VCaP (cell line): Measurements from ENCODE around the gene PAPSS1.

ENCODE experiments used
- H3K27ac ChIP-seq: fragments of 450-650 bp; 2 replicates; pipeline ENCODE4 v1.5.1; 2017
- TF ChIP-seq, protein P1 (sequence below): fragments of 450-650 bp; conservative IDR thresholded peaks from 2 replicates; pipeline ENCODE4 v1.5.1; 2017; ENCODE audit warnings: mild to moderate bottlenecking, moderate library complexity

The PAPSS1 gene

DNA sequence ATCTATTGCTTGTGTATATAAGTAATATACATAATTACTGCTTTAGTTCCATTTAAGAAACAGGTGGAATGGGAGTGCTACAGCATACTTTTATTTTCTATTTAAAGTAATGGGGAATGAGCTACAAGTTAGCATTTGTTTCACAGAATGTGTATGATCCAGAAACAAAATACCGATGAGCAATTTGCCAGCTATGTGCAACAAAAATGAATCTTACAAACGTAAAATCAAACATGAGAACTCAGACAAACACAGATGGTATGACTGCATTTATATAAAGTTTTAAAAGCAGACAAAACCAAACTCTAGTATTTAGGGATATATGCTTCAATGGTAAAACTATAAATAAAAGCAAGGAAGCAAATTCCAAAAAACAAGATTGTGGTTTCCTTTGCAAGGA is 141.7 kb downstream of the PAPSS1 start:
- TF ChIP-seq, protein P1, sequence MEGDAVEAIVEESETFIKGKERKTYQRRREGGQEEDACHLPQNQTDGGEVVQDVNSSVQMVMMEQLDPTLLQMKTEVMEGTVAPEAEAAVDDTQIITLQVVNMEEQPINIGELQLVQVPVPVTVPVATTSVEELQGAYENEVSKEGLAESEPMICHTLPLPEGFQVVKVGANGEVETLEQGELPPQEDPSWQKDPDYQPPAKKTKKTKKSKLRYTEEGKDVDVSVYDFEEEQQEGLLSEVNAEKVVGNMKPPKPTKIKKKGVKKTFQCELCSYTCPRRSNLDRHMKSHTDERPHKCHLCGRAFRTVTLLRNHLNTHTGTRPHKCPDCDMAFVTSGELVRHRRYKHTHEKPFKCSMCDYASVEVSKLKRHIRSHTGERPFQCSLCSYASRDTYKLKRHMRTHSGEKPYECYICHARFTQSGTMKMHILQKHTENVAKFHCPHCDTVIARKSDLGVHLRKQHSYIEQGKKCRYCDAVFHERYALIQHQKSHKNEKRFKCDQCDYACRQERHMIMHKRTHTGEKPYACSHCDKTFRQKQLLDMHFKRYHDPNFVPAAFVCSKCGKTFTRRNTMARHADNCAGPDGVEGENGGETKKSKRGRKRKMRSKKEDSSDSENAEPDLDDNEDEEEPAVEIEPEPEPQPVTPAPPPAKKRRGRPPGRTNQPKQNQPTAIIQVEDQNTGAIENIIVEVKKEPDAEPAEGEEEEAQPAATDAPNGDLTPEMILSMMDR = no peak
- H3K27ac ChIP-seq = no peak overlapping the region

GRCh38 chr4:107577743-107578142 is 142.3 kb downstream of the PAPSS1 start:
- TF ChIP-seq, protein P1 = no peak
- no peak overlapping the region for H3K27ac ChIP-seq

DNA sequence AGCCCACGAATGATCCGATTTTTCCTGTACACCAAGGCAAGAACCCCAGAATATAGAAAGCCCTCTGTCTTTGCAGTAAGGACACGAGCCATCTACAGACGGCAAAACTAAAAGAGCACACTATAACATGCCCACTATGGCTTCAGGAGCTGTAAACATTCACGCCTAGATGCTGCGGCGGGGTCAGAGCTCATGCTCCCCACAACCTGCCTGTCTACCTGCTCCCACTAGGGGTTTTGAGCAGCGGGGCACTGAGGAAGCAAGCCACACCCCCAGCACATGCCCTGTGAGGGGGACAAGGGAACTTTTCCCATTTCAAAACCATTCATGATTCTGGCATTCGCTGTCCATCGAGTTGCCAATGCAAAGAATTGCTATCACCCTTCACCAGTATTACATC is 144.8 kb downstream of the PAPSS1 start:
- TF ChIP-seq, protein P1 = no peak
- no peak overlapping the region for H3K27ac ChIP-seq

DNA sequence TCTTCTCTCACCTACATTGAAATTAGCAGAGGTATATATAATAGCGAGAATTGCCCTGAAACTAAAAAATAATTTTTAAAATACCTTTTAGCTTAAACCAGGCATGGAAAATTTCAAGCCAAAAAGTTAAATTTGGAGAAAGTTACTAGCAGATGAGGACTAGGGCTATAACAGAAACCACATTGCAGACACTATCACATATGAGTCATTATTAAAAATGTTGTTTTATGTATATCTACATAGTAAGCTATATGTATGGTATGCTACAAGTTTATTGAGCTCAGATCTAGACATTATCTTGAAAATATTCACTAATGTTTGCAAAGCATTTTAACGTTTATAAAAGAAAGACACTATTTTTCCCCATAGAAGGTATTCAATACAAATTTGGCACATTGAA is 147.8 kb downstream of the PAPSS1 start:
- H3K27ac ChIP-seq = no peak overlapping the region
- TF ChIP-seq, protein P1 = no peak

GRCh38 chr4:107570952-107571351 is 149.1 kb downstream of the PAPSS1 start:
- H3K27ac ChIP-seq = peak overlapping the region; percentile 41; the same call in 1 of the 2 replicates
- TF ChIP-seq, protein P1 = no peak

- no peak overlapping the region for H3K27ac ChIP-seq
Observed at GRCh38 chr4:107564326-107564725, 155.7 kb downstream of the PAPSS1 start.

More at GRCh38 chr4:107564326-107564725, 155.7 kb downstream of the PAPSS1 start:
- TF ChIP-seq, protein P1 = no peak
